ENCODE results near the gene FA2H. TPM values are rescaled to one million over a fixed set of nuclear protein-coding genes. Genes with fewer than 3 reads are reported as not detected.
"Not testable (repeated sequence)": the region's sequence is repeated elsewhere in the genome, so short reads cannot be mapped to it uniquely, and the experiment has no call there.

The FA2H gene
- total RNA-seq, 2 experiments from 2014 or later, result not detected

- ChIA-PET CTCF (interaction anchor here (0.8 to 2.5 kb wide), 4 partner anchors 9 to 162 kb away, joined by 3 to 11 read pairs (median 4); partner anchors contain the start of gene RFWD3), POLR2A (interaction anchor here (0.7 to 1.6 kb wide), 3 partner anchors 9 to 93 kb away, joined by 3 to 16 read pairs (median 4); partner anchors contain the start of gene RFWD3)
Measured at GRCh38 chr16:74700438-74701225, 74.0 kb downstream of the FA2H start, which contains the start of gene MLKL. MLKL (minus strand) TSS chr16:74700862; CDS start chr16:74695757, 5,105 bp downstream.

GRCh38 chr16:74700116-74700437 is 74.5 kb downstream of the FA2H start:
- ChIA-PET POLR2A (interaction anchor here (0.5 to 1.6 kb wide), 4 partner anchors 9 to 172 kb away, joined by 4 to 16 read pairs (median 5); partner anchors contain the start of gene RFWD3), CTCF (interaction anchor here (1.2 to 2.5 kb wide), 3 partner anchors 27 to 162 kb away, joined by 3 to 11 read pairs (median 4); partner anchors contain the start of gene RFWD3)

DNA sequence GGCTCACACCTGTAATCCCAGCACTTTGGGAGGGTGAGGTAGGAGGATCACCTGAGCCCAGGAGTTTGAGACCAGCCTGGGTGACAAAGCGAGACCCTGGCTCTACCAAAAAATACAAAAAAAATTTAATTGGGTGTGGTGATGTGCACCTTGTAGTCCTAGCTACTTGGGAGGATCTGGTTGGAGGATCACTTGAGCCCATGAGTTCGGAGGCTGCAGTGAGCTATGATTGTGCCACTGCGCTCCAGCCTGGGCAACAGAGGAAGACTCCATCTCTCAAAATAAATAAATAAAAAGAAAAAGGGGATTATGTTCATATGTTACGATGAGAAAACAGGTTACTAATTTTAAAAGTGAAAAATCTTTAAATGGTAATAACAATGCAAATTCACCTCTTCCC is 75.0 kb downstream of the FA2H start:
- CTCF ChIA-PET, result interaction anchor here (1.2 to 2.5 kb wide), 3 partner anchors 27 to 163 kb away, joined by 3 to 11 read pairs (median 4); partner anchors contain the start of gene RFWD3
- POLR2A ChIA-PET, result interaction anchor here (0.5 to 1.5 kb wide), 3 partner anchors 9 to 172 kb away, joined by 4 to 6 read pairs (median 4); partner anchors contain the start of gene RFWD3

GRCh38 chr16:74698222-74698621 is 76.4 kb downstream of the FA2H start:
- ChIA-PET CTCF (no interaction called here), POLR2A (interaction anchor here (0.5 kb wide), 1 partner anchor 389 kb away, joined by 3 read pairs; no protein-coding TSS in a partner anchor)

DNA sequence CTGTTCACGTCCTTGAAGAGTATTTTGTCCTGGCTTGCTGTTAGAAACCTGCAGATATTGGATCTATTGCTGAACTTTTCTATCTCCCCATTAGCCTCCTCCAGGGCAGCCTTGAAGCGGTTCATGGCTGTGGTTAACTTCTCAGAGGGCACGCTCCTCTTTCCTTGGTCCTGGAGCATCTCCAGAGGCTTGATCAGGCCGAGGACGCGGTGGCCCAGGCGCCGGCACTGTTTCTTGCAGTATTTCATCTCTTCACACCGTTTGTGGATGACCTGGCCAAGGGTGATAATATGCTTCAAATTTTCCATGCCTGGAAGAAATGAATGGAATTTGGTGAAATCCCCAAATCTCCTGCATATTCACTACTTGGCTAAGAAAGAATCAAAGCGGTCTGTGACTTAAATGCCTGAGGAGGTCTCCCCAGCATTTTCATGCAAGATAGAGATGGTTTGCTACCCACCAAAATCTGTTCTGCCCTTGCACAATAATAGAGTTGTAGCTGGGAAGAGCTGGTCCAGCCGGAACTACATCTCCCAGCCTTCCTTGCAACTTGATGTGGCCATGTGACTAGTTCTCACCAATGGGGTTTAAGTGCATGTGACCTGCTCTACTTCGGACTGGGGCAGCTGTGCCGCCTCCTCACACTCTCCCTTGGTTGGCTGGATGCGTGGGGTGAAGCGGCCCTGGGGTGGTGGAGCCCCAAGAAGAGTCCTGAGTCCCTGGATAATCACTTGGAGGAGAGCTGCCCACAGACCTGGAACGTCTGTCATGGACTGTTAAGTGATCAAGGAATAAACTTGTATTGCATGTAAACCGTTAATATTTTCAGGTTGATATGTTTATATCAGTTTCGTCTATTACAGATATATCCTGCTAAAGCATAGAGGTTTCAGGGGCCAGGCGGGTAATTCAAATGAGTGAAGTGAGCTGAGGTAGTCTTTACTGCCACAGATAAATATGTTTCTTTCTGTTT is 78.9 kb downstream of the FA2H start:
- CTCF ChIA-PET, result interaction anchor here (1.3 kb wide), 1 partner anchor 14 kb away, joined by 3 read pairs; no protein-coding TSS in a partner anchor
- POLR2A ChIA-PET, result interaction anchor here (0.6 to 1.5 kb wide), 3 partner anchors 29 to 228 kb away, joined by 3 to 9 read pairs (median 6); partner anchors contain the start of gene RFWD3

GRCh38 chr16:74691093-74691855 is 83.3 kb downstream of the FA2H start:
- ChIA-PET CTCF (no interaction called here), POLR2A (interaction anchor here (1.0 to 1.5 kb wide), 2 partner anchors 9 to 25 kb away, joined by 4 to 5 read pairs; partner anchors contain the start of gene RFWD3)

DNA sequence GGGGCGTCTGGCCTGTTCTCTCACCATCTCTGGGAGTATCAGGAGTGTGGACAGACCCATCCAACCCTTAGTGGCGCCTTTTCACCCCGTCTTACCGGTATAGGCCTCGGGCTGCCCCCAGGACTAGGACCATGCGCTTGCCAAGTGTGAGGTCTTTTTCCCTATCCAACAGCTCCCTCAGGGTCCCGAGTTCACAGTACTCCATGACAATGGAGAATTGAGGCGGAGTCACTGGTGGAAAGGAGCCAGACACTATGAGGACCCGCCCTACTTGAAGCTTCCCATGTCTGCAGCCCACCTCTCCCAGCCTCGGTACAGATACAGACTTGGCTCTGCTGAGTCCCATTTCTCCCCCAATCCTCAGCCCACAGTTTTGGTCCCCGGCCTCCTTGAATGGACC is 92.1 kb downstream of the FA2H start:
- CTCF ChIA-PET, result no interaction called here
- POLR2A ChIA-PET, result no interaction called here

GRCh38 chr16:74680681-74681080 is 93.9 kb downstream of the FA2H start:
- CTCF ChIA-PET, result no interaction called here
- POLR2A ChIA-PET, result no interaction called here

DNA sequence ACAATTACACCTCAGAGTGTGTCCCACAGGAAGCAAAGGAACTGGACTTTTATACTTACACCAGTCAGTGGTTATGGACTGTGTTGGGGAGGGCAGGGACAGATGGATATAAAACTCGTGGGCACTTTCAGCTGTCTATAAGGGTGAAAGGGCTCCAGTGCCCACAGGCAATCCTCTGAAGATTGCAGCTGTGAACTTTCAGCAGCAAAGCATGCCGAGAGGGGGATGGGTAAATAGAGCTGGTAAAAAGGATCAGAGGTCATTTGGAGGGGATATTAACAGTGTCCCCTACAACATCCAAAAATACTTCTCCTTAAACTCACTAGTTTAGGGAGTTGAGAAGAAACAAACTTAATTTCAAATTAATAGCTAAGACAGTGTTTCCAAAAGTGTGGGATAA is 94.6 kb downstream of the FA2H start:
- CTCF ChIA-PET, result no interaction called here
- POLR2A ChIA-PET, result no interaction called here

GRCh38 chr16:74677868-74678267 is 96.8 kb downstream of the FA2H start:
- POLR2A ChIA-PET, result no interaction called here
- CTCF ChIA-PET, result no interaction called here

- ChIA-PET CTCF (no interaction called here), POLR2A (no interaction called here)
Measured at GRCh38 chr16:74673876-74674275, 100.7 kb downstream of the FA2H start.

- POLR2A ChIA-PET, result interaction anchor here (0.9 kb wide), 1 partner anchor 11 kb away, joined by 3 read pairs; no protein-coding TSS in a partner anchor
- CTCF ChIA-PET, result not testable (repeated sequence)
Measured at GRCh38 chr16:74668877-74669276, 105.7 kb downstream of the FA2H start.

DNA sequence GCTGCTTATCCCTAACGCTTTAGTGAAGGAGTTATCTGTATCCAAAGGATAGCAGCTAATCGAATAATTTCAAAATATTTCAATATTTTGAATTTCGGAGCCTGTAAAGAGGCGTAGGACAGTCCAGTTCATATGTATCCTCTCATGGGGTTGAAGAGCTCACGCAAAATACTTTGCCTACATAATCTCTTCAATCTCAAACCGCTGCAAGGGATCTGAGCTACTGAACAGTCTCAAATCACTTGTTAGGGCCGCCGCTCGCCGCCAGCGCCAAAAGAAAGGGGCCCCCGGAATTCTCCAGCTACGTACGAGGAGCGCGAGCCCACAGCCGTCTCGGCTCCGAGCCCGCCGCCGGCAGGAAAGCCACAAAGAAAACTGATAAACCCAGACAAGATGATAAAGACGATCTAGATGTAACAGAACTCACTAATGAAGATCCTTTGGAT is 107.3 kb downstream of the FA2H start:
- CTCF ChIA-PET, result interaction anchor here (0.7 to 1.2 kb wide), 2 partner anchors 17 to 445 kb away, joined by 3 to 4 read pairs; no protein-coding TSS in a partner anchor
- POLR2A ChIA-PET, result interaction anchor here (0.7 to 2.2 kb wide), 13 partner anchors 17 to 712 kb away, joined by 3 to 16 read pairs (median 7); partner anchors contain the start of genes GLG1 and MLKL

DNA sequence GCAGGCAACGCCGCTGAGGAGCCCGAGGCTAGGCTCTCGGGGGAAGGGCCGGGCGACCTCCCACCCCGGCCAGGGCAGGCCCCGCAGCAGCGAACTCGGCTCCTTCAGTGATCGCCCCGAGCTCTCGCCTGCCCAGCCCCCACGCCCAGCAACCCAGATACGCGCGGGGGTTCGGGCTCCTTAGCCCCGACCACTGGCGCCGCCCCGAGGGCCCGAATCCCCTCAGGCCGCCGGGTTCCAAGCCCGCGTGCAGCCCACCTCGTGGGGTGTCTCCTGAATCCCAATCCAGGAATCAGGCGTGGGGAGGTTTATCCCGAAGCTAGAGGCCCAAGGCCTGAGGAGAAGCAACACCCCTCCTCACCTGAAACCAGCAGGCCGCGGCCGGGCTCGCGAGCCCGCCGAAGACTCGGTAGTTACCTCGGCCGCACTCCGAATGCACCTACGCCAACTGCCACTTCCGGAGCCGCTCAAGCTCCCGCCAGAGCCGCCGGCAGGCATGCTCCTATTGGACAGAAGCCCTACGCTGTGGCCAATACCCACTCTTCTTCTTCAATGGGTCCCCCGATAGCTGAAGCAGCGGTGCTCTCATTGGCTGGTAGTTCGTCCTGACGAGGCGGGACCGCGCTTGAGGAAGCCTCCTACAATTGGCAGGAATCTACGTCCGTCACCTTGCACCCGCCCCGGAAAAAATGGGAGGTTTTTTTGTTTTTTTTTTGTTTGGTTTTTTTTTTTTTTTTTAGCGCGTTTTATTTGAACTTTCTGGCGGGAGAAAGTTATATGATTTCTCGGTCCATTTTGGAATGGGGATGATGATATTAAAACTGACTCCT is 108.0 kb downstream of the FA2H start, which contains the start of gene RFWD3:
RFWD3 (minus strand) TSS at position 453 of the 830 bp plus-strand sequence. CDS start 5,428 bp downstream, outside the sequence.
- CTCF ChIA-PET, result interaction anchor here (0.7 to 1.2 kb wide), 3 partner anchors 16 to 446 kb away, joined by 3 to 4 read pairs (median 4); partner anchors contain the start of gene MLKL
- POLR2A ChIA-PET, result interaction anchor here (0.5 to 2.2 kb wide), 17 partner anchors 8 to 713 kb away, joined by 3 to 16 read pairs (median 5); partner anchors contain the start of genes GLG1 and MLKL

- CTCF ChIA-PET, result interaction anchor here (0.8 kb wide), 1 partner anchor 34 kb away, joined by 4 read pairs; the partner anchor contains the start of gene MLKL
- POLR2A ChIA-PET, result interaction anchor here (0.6 to 2.2 kb wide), 8 partner anchors 8 to 59 kb away, joined by 3 to 16 read pairs (median 6); partner anchors contain the start of genes GLG1 and MLKL
Measured at GRCh38 chr16:74666010-74666421, 108.6 kb downstream of the FA2H start.

Data from activated CD8-positive, alpha-beta memory T cell treated with anti-CD3 and anti-CD28 coated beads for 36 hours (primary cell).